Measurements from ENCODE around the gene PON1. TPM values are rescaled to one million over a fixed set of nuclear protein-coding genes. Genes with fewer than 3 reads are reported as not detected.

PON1 gene
- total RNA-seq, 2 donors from 2014 or later, result not detected

DNA sequence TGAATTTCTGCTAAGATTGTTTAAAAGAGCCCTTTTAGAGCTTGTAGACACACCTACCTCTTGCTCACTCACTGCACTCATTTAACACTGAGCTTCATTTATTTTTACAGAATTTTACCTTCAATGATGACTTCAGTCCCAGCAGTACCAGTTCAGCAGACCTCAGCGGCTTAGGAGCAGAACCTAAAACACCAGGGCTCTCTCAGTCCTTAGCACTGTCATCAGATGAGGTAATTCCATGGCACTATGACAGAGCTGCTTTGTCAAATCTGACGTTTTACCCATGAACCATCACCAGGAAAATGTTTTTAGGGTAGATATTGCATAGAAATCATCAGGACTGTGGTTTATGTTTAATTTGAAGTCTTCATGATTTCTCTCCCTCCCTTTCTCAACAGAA is 38.2 kb downstream of the PON1 start:
- DNase-seq (ENCODE audit: low spot score) (no peak), ATAC-seq (ENCODE audit: insufficient number of reproducible peaks, low FRiP score, low read depth) (no peak)
- Histone ChIP-seq H3K27ac (no peak overlapping the region), H3K4me3 (no peak overlapping the region), H3K36me3 (no peaks in the 10 kb centered on the region), H3K9me3 (no peaks in the 10 kb centered on the region), H3K27me3 (replicated peaks; ENCODE audit: insufficient read depth) (no peaks in the 10 kb centered on the region), H3K4me1 (ENCODE audit: control insufficient read depth in 1 of 2, low read depth in 2 of 2) (no peaks in the 10 kb centered on the region)
- TF ChIP-seq, protein P1, sequence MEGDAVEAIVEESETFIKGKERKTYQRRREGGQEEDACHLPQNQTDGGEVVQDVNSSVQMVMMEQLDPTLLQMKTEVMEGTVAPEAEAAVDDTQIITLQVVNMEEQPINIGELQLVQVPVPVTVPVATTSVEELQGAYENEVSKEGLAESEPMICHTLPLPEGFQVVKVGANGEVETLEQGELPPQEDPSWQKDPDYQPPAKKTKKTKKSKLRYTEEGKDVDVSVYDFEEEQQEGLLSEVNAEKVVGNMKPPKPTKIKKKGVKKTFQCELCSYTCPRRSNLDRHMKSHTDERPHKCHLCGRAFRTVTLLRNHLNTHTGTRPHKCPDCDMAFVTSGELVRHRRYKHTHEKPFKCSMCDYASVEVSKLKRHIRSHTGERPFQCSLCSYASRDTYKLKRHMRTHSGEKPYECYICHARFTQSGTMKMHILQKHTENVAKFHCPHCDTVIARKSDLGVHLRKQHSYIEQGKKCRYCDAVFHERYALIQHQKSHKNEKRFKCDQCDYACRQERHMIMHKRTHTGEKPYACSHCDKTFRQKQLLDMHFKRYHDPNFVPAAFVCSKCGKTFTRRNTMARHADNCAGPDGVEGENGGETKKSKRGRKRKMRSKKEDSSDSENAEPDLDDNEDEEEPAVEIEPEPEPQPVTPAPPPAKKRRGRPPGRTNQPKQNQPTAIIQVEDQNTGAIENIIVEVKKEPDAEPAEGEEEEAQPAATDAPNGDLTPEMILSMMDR (IDR thresholded peaks at IDR 0.05), result no peak

DNA sequence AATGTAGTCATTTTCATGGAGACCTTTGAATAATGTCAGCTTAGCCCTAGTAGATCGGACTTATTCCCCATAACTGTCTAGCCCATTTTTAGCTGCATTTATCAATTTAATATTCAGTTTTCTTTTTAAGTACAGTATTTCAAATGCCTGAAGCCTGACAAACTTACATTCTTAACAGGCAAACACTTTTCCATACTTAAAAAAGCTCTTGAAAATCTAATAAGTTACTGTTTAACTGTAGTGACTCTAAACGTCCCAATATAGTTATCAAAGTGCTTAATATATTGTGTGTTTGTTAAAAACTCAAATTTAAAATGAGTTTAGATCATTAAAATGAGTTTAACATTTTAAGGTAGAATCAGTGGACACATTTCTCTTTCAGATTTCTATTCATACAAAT is 44.9 kb downstream of the PON1 start:
- H3K36me3 ChIP-seq, result no peaks in the 10 kb centered on the region
- no peaks in the 10 kb centered on the region for H3K27me3 ChIP-seq (replicated peaks; ENCODE audit: insufficient read depth)
- H3K4me3 ChIP-seq, result no peak overlapping the region
- no peaks in the 10 kb centered on the region for H3K9me3 ChIP-seq
- ATAC-seq (ENCODE audit: insufficient number of reproducible peaks, low FRiP score, low read depth) (no peak), DNase-seq (ENCODE audit: low spot score) (no peak)
- no peak overlapping the region for H3K27ac ChIP-seq
- TF ChIP-seq, protein P1 (IDR thresholded peaks at IDR 0.05), result no peak
- H3K4me1 ChIP-seq (ENCODE audit: control insufficient read depth in 1 of 2, low read depth in 2 of 2), result no peaks in the 10 kb centered on the region

DNA sequence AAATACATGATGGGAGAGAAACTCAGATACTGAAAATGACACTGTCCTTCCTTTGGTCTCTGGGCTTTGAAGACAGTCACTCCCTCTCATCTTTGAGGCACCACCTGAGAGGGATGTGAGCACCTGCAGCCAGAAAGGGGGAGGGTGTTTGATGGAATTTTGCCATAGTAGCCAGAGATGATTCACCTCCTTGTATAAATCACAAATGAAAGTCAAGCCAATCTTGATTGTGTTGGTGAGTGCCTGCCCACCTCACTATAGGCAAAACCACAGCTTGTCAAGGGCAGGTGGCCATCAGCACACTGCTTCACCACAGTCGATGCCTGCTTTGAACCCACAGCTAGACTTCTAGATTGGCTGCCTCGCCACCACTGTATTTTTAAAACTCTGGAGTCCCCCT is 48.2 kb downstream of the PON1 start:
- H3K4me1 ChIP-seq (ENCODE audit: control insufficient read depth in 1 of 2, low read depth in 2 of 2), result no peaks in the 10 kb centered on the region
- H3K4me3 ChIP-seq, result no peak overlapping the region
- no peak for DNase-seq (ENCODE audit: low spot score)
- H3K27ac ChIP-seq, result no peak overlapping the region
- H3K9me3 ChIP-seq, result no peaks in the 10 kb centered on the region
- no peak for ATAC-seq (ENCODE audit: insufficient number of reproducible peaks, low FRiP score, low read depth)
- no peaks in the 10 kb centered on the region for H3K27me3 ChIP-seq (replicated peaks; ENCODE audit: insufficient read depth)
- TF ChIP-seq, protein P1 (IDR thresholded peaks at IDR 0.05), result no peak
- H3K36me3 ChIP-seq, result no peaks in the 10 kb centered on the region

DNA sequence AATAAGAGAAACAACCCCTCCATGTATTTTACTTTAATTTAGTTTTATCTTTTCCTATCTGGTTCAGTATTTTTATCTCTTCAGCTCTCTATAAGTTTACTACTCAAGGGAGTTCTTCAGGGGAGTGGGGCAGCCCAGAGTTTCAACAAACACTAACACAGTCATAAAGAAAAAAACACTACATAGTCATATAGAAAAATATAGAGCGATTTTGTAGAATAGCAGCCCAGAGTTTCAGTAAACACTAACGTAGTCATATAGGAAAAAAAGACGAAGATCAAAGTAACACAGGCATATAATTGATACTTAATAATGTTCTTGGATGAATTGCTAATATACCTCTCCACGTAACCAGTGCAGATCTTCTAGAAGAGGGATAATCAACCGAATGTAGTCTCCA is 54.7 kb downstream of the PON1 start:
- Histone ChIP-seq H3K27me3 (replicated peaks; ENCODE audit: insufficient read depth) (no peaks in the 10 kb centered on the region), H3K4me3 (no peak overlapping the region), H3K27ac (no peak overlapping the region), H3K36me3 (no peaks in the 10 kb centered on the region), H3K4me1 (ENCODE audit: control insufficient read depth in 1 of 2, low read depth in 2 of 2) (no peaks in the 10 kb centered on the region), H3K9me3 (no peaks in the 10 kb centered on the region)
- ATAC-seq (ENCODE audit: insufficient number of reproducible peaks, low FRiP score, low read depth) (no peak), DNase-seq (ENCODE audit: low spot score) (no peak)
- TF ChIP-seq, protein P1 (IDR thresholded peaks at IDR 0.05), result no peak

DNA sequence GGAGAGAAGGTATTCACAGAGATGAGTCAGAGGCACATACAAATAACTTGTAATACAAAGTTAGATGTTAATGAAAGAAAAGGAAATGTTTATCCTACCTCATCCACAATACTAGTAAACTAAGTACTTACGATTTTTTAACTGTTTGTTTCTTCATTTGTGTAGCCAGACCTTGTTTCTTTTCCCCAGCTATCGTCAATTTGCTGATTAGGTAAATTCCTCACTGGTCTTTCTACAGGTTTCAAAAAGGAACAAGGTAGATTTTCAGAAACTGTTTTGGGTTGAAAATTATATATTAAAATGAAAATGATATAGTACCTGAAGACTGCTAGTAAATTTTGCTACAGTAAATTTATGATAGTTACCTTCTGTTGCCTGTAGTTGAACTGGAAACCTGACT is 56.6 kb downstream of the PON1 start:
- DNase-seq (ENCODE audit: low spot score), result no peak
- TF ChIP-seq, protein P1 (IDR thresholded peaks at IDR 0.05), result no peak
- Histone ChIP-seq H3K4me1 (ENCODE audit: control insufficient read depth in 1 of 2, low read depth in 2 of 2) (no peaks in the 10 kb centered on the region), H3K27ac (no peak overlapping the region), H3K36me3 (no peaks in the 10 kb centered on the region), H3K4me3 (no peak overlapping the region), H3K9me3 (no peaks in the 10 kb centered on the region), H3K27me3 (replicated peaks; ENCODE audit: insufficient read depth) (no peaks in the 10 kb centered on the region)
- ATAC-seq (ENCODE audit: insufficient number of reproducible peaks, low FRiP score, low read depth), result no peak

Data from thoracic aorta (tissue), 2 donors.